T47D (cell line): ENCODE measurements around the gene ZNF670.
A peak's percentile ranks its signal among the peaks of the same experiment; 100 is the strongest.

Source experiments
- DNase-seq, 2 experiments: peaks; one replicate each; pipeline versions ENCODE4 v3.0.0 to v3.0.0-alpha.2; 2011 to 2012; ENCODE audit warnings: low read depth in 1 of 2, low spot score in 1 of 2
- JUND ChIP-seq: IDR thresholded peaks from 2 replicates; pipeline ENCODE4 v1.6.1; 2012; ENCODE audit warnings: low read depth
- in situ Hi-C: cut with HindIII; loops from 2 replicates; pipeline ENCODE4 v1.10.0; 2016; ENCODE audit warnings: low sequenced_read_pairs, low pct_unique_long_range_greater_than_20kb

The ZNF670 gene

GRCh38 chr1:247113094-247113497 is 34.5 kb upstream of the ZNF670 start:
- in situ Hi-C loops, result no loop called here
- no peak for TF ChIP-seq JUND
- no peak for DNase-seq

- TF ChIP-seq JUND, result no peak
- in situ Hi-C loops, result no loop called here
- DNase-seq, result no peak
Measured at GRCh38 chr1:247112479-247112781, 33.8 kb upstream of the ZNF670 start.

- in situ Hi-C loops, result no loop called here
- no peak for TF ChIP-seq JUND
- DNase-seq, result peak; percentile 57 to 64
Measured at GRCh38 chr1:247111700-247112478, 33.3 kb upstream of the ZNF670 start.

- DNase-seq, result peak; percentile 20 to 55
- in situ Hi-C loops, result no loop called here
- TF ChIP-seq JUND, result no peak
Measured at GRCh38 chr1:247111259-247111699, 32.7 kb upstream of the ZNF670 start.

GRCh38 chr1:247110627-247111258 is 32.1 kb upstream of the ZNF670 start:
- no peak for TF ChIP-seq JUND
- DNase-seq, result no peak
- in situ Hi-C loops, result no loop called here

- TF ChIP-seq JUND, result no peak
- DNase-seq, result no peak
- in situ Hi-C loops, result no loop called here
Measured at GRCh38 chr1:247107694-247108093, 29.1 kb upstream of the ZNF670 start.

GRCh38 chr1:247105966-247106365 is 27.4 kb upstream of the ZNF670 start:
- DNase-seq, result no peak
- in situ Hi-C loops, result no loop called here
- no peak for TF ChIP-seq JUND

- in situ Hi-C loops, result no loop called here
- TF ChIP-seq JUND, result no peak
- peak in 1 of 2 experiments; percentile 28 for DNase-seq
Measured at GRCh38 chr1:247104965-247105364, 26.4 kb upstream of the ZNF670 start.

- peak; percentile 73 to 99 for DNase-seq
- peak; percentile 23; the same call in 1 of the 2 replicates for TF ChIP-seq JUND
- in situ Hi-C loops, result no loop called here
Measured at GRCh38 chr1:247103859-247104591, 25.4 kb upstream of the ZNF670 start, which contains the start of gene ZNF669. ZNF669 (minus strand) TSS chr1:247104356; CDS start chr1:247104199, 157 bp downstream.

- no peak for DNase-seq
- TF ChIP-seq JUND, result no peak
- in situ Hi-C loops, result no loop called here
Measured at GRCh38 chr1:247102381-247102780, 23.8 kb upstream of the ZNF670 start.

GRCh38 chr1:247100676-247101279 is 22.2 kb upstream of the ZNF670 start:
- in situ Hi-C loops, result no loop called here
- DNase-seq, result no peak
- TF ChIP-seq JUND, result no peak

- in situ Hi-C loops, result no loop called here
- TF ChIP-seq JUND, result no peak
- DNase-seq, result no peak
Measured at GRCh38 chr1:247096958-247097357, 18.3 kb upstream of the ZNF670 start.
